Neutrophil (primary cell): ENCODE data around the gene SEC31A.

Experiments
- H3K27ac ChIP-seq: fragments of 200-600 bp; sonication (generic); 2 replicates; pipeline ENCODE4 v1.5.1; 2016; ENCODE audit warnings: mild to moderate bottlenecking, moderate library complexity
- H3K27me3 ChIP-seq: fragments of 200-600 bp; sonication (generic); 2 replicates; pipeline ENCODE4 v1.6.0; 2016; ENCODE audit warnings: mild to moderate bottlenecking
- H3K36me3 ChIP-seq: fragments of 200-600 bp; sonication (generic); 2 replicates; pipeline ENCODE4 v1.5.1; 2017
- H3K4me1 ChIP-seq, 2 experiments: fragments of 200-600 bp in 1 of 2; sonication (generic) in 1 of 2; 1 replicate in 1 of 2; 2 replicates in 1 of 2; pipeline versions ENCODE4 v1.5.1 to v1.6.1; 2013 to 2016; ENCODE audit warnings: low read depth in 1 of 2, low read length in 1 of 2, mild to moderate bottlenecking in 1 of 2, moderate library complexity in 1 of 2; ENCODE audit not compliant: control insufficient read depth in 1 of 2, insufficient read depth in 1 of 2
- H3K4me3 ChIP-seq, 2 experiments: fragments of 200-600 bp in 1 of 2; sonication (generic) in 1 of 2; 1 replicate in 1 of 2; 2 replicates in 1 of 2; pipeline ENCODE4 v1.5.1; 2013 to 2016; ENCODE audit warnings: low read depth in 1 of 2, low read length in 1 of 2, mild to moderate bottlenecking in 1 of 2, moderate library complexity in 1 of 2
- H3K9me3 ChIP-seq: fragments of 200-600 bp; sonication (generic); 2 replicates; pipeline ENCODE4 v1.5.1; 2016
- CTCF ChIP-seq: fragments of 200-600 bp; sonication (generic); IDR thresholded peaks from 2 replicates; pipeline ENCODE4 v1.5.1; 2016; ENCODE audit warnings: antibody characterized with exemption

The SEC31A gene

DNA sequence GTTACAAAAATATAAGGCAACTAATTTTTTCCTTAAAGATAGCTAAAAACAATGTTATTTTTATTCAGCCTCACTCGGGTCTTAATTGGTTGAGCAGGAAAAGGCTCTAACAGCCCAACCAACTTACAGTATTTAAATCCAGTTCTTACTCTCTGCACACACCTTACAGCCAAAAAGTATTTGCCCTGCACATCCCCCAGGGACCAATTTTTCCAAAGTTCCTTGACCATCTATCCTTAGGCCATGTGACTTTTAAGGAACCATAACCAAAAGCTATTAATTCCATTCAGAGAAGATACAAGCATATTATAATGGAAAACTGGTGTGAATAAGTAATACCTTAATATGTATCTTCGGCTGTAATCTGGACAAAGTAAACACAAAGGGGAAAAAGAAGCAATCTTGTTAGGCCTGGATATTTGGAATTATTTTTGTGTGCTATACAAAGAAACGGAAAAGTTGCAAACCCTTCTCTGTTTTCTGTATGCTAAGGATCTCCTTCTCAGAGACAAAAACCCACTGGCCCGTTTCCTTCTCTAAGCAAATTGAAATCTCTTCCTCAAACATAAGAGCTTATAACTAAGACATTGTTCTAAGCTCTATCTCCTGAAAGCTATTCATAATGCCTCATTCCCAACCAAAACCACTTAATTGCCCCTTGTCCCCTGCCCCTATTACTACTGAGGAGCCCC lies 8.6 kb upstream of the SEC31A start:
- no peak for TF ChIP-seq CTCF
- H3K4me3 ChIP-seq = peak overlapping the region; percentile 81 to 97
- H3K9me3 ChIP-seq = no peaks in the 10 kb centered on the region
- H3K27ac ChIP-seq = peak overlapping the region; percentile 98
- no peaks in the 10 kb centered on the region for H3K27me3 ChIP-seq
- peaks cover 31 to 40% of the 10 kb centered on the region in 2 experiments for H3K4me1 ChIP-seq
- peaks cover 5% of the 10 kb centered on the region for H3K36me3 ChIP-seq

GRCh38 chr4:82898322-82899243 lies 7.6 kb upstream of the SEC31A start:
- peak; percentile 21 for TF ChIP-seq CTCF
- H3K36me3 ChIP-seq = peaks cover 14% of the 10 kb centered on the region
- H3K4me3 ChIP-seq = peak overlapping the region; percentile 81 to 97
- H3K9me3 ChIP-seq = no peaks in the 10 kb centered on the region
- no peaks in the 10 kb centered on the region for H3K27me3 ChIP-seq
- H3K27ac ChIP-seq = peak overlapping the region; percentile 98
- H3K4me1 ChIP-seq = peaks cover 31 to 40% of the 10 kb centered on the region in 2 experiments

DNA sequence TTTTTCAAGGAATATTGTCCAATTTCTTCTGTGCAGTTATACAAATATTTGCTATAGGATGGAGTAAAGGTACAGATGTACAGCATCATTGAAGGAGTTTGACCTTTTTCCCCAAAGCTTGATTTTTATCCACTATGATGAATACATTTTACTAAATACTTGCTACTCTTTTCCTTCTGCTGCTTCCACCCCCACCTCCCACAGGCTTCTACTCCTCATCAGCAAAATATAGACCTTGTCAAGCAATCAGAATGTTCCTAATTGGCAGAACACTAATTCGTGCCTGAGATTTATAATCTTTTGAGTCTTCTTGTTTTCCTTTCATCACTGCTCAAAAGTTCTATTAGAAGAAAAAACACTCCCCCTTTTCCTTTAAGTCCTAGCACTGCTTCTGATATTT lies 5.8 kb upstream of the SEC31A start:
- H3K9me3 ChIP-seq = no peaks in the 10 kb centered on the region
- H3K36me3 ChIP-seq = peaks cover 21% of the 10 kb centered on the region
- peaks cover 33 to 42% of the 10 kb centered on the region in 2 experiments for H3K4me1 ChIP-seq
- no peak overlapping the region for H3K27ac ChIP-seq
- H3K27me3 ChIP-seq = no peaks in the 10 kb centered on the region
- TF ChIP-seq CTCF = no peak
- no peak overlapping the region for H3K4me3 ChIP-seq

DNA sequence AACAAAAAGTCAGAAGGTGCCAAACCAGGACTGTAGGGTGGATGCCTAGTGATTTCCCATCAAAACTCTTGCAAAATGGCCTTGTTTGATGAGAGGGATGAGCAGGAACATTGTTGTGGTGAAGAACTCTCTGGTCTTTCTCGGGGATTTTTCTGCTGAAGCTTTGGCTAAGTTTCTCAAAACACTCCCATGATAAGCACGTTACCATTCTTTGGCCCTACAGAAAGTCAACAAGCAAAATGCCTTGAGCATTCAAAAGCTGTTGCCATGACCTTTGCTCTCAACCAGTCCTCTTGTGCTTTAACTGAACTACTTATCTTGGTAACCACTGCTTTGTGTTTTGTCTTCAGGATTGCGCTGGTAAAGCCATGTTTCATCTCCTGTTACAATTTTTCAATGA lies 3.0 kb upstream of the SEC31A start:
- TF ChIP-seq CTCF = no peak
- Histone ChIP-seq H3K27me3 (no peaks in the 10 kb centered on the region), H3K9me3 (no peaks in the 10 kb centered on the region), H3K4me3 (no peak overlapping the region), H3K4me1 (peaks cover 38 to 45% of the 10 kb centered on the region in 2 experiments), H3K36me3 (peaks cover 21% of the 10 kb centered on the region), H3K27ac (no peak overlapping the region)

DNA sequence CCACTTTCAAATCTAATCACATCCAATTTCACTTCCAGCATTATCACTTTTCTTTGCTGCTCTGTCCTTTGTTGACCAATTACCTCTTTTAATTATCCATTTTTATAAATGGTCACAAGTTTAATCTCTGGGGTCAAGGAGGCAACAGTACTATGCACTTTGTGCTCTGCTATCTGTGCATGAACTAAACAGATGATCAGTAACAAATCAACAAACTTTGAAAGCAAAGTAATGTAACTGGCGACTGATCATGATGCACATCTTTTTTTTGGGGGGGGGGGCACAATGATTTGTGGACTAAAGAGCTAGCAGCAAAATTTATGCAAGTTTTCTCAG lies 1.5 kb upstream of the SEC31A start:
- Histone ChIP-seq H3K4me1 (peaks cover 28 to 30% of the 10 kb centered on the region in 2 experiments), H3K36me3 (peaks cover 21% of the 10 kb centered on the region), H3K9me3 (no peaks in the 10 kb centered on the region), H3K4me3 (no peak overlapping the region), H3K27me3 (no peaks in the 10 kb centered on the region), H3K27ac (peak overlapping the region; percentile 93)
- no peak for TF ChIP-seq CTCF
